Progenitor cell of endocrine pancreas (in vitro differentiated cells): Measurements from ENCODE around the gene LETMD1. TPM values are rescaled to one million over a fixed set of nuclear protein-coding genes. Genes with fewer than 3 reads are reported as not detected.

Experiments
- DNase-seq: peaks from one replicate; pipeline ENCODE4 v3.0.0; 2021; ENCODE audit warnings: low spot score; ENCODE audit not compliant: unreplicated experiment
- H3K27ac Mint-ChIP-seq: 2 replicates; pipeline ENCODE4 v1.8.0; 2021; ENCODE audit warnings: mild to moderate bottlenecking, moderate library complexity, mixed read lengths
- H3K27me3 Mint-ChIP-seq: 2 replicates; pipeline ENCODE4 v1.8.0; 2021; ENCODE audit warnings: mixed read lengths
- H3K36me3 Mint-ChIP-seq: 2 replicates; pipeline ENCODE4 v1.8.0; 2022; ENCODE audit warnings: mixed read lengths; ENCODE audit not compliant: insufficient read depth
- H3K4me1 Mint-ChIP-seq: 2 replicates; pipeline ENCODE4 v1.8.0; 2021; ENCODE audit warnings: low read depth, mixed read lengths
- H3K4me3 Mint-ChIP-seq: 2 replicates; pipeline ENCODE4 v1.8.0; 2021; ENCODE audit warnings: low read depth, mild to moderate bottlenecking, moderate library complexity, mixed read lengths
- H3K9me3 Mint-ChIP-seq: 2 replicates; pipeline ENCODE4 v1.8.0; 2021; ENCODE audit warnings: low read depth, mixed read lengths
- CTCF ChIP-seq: fragments of 200-600 bp; sonication (generic); IDR thresholded peaks from one replicate; pipeline ENCODE4 v1.5.0; 2021; ENCODE audit warnings: antibody characterized with exemption, mild to moderate bottlenecking; ENCODE audit not compliant: unreplicated experiment
- total RNA-seq: library from RNA; stranded (reverse); gene quantifications from 2 replicates; pipeline ENCODE4 v1.2.1, GENCODE V29; 2021

Gene LETMD1
- total RNA-seq, 1 donor from 2014 or later = 58.0 TPM

- H3K4me3 Mint-ChIP-seq = no peak overlapping the region
- H3K27me3 Mint-ChIP-seq = no peaks in the 10 kb centered on the region
- peaks cover 42% of the 10 kb centered on the region for H3K4me1 Mint-ChIP-seq
- no peak for TF ChIP-seq CTCF
- peak overlapping the region; percentile 72 for H3K27ac Mint-ChIP-seq
- no peaks in the 10 kb centered on the region for H3K9me3 Mint-ChIP-seq
- H3K36me3 Mint-ChIP-seq = no peaks in the 10 kb centered on the region
- DNase-seq = no peak
These were observed 20.7 kb upstream of the LETMD1 start for GRCh38 chr12:51027342-51027835.

- H3K36me3 Mint-ChIP-seq = no peaks in the 10 kb centered on the region
- H3K9me3 Mint-ChIP-seq = no peaks in the 10 kb centered on the region
- no peak for DNase-seq
- no peak for TF ChIP-seq CTCF
- H3K27me3 Mint-ChIP-seq = no peaks in the 10 kb centered on the region
- H3K4me3 Mint-ChIP-seq = no peak overlapping the region
- H3K27ac Mint-ChIP-seq = peak overlapping the region; percentile 60
- peaks cover 38% of the 10 kb centered on the region for H3K4me1 Mint-ChIP-seq
These were observed 19.9 kb upstream of the LETMD1 start for GRCh38 chr12:51028126-51028812.

- peak overlapping the region; percentile 4 for H3K27ac Mint-ChIP-seq
- no peak for DNase-seq
- H3K4me1 Mint-ChIP-seq = peaks cover 34% of the 10 kb centered on the region
- H3K36me3 Mint-ChIP-seq = no peaks in the 10 kb centered on the region
- no peak overlapping the region for H3K4me3 Mint-ChIP-seq
- no peaks in the 10 kb centered on the region for H3K9me3 Mint-ChIP-seq
- no peaks in the 10 kb centered on the region for H3K27me3 Mint-ChIP-seq
- no peak for TF ChIP-seq CTCF
These were observed 19.3 kb upstream of the LETMD1 start for GRCh38 chr12:51028813-51029150.

- H3K9me3 Mint-ChIP-seq = no peaks in the 10 kb centered on the region
- no peak overlapping the region for H3K4me3 Mint-ChIP-seq
- H3K27ac Mint-ChIP-seq = no peak overlapping the region
- no peak for TF ChIP-seq CTCF
- H3K27me3 Mint-ChIP-seq = no peaks in the 10 kb centered on the region
- H3K4me1 Mint-ChIP-seq = peaks cover 8% of the 10 kb centered on the region
- no peaks in the 10 kb centered on the region for H3K36me3 Mint-ChIP-seq
- no peak for DNase-seq
These were observed 15.1 kb upstream of the LETMD1 start for GRCh38 chr12:51033048-51033447.

- Mint-ChIP-seq H3K27ac (no peak overlapping the region), H3K4me1 (peaks cover 4% of the 10 kb centered on the region)
- no peak for DNase-seq
These were observed 14.6 kb upstream of the LETMD1 start for GRCh38 chr12:51033457-51034089.

More at GRCh38 chr12:51033457-51034089, 14.6 kb upstream of the LETMD1 start:
- H3K27me3 Mint-ChIP-seq = no peaks in the 10 kb centered on the region
- H3K36me3 Mint-ChIP-seq = no peaks in the 10 kb centered on the region
- TF ChIP-seq CTCF = no peak
- H3K9me3 Mint-ChIP-seq = no peaks in the 10 kb centered on the region
- no peak overlapping the region for H3K4me3 Mint-ChIP-seq
